ENCODE measurements around the gene RPS17.

Gene RPS17

DNA sequence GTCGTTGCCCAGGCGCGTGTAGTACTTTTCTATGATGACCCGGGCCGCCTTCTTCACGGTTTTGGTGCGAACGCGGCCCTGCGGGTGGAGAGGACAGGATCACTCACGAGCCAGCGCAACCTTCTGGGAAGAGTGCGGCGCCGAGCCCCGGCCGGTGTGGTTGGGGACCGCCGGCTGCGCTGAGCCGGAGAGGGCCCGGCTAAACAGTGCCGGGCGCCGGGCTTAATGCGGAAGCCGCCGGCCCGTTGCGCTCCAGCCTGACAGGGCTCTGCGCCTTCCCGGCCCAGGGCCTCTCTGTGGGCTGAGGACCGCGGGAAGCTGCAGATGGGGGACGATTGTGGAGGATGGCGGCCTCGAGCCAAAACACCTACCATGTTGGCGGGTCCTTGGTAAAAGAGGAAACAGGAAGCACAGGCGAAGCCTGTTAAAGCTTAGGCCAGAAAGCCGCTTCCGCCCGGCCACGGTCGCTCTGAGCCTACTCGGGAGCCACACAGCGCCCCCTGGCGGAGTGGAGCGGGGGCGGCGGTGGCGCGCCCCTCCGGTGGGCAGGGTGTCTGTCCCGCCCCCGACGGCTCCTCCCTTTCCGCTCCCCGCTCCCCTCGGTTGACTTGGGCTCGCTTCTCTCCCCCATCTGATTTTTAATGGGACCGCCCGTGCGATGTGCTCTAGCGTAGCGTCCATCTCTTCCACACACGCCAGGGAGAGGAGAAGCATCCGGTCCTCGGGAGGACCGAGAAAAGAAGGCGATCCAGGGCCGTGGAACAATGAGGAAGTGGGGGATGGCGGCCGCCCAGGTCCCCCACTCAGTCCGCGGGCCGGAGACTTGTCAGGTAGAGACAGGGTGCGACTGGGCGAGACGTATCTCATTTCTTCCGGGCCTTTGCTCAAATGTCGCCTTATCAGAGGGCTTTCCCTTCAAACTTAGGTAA, at the start of gene RPS17:
Gene RPS17, minus strand, starts transcription at position 403 of the 929 bp plus-strand sequence. Its CDS starts 29 bp downstream, at position 374.
- FAIRE-seq: no peak

DNA sequence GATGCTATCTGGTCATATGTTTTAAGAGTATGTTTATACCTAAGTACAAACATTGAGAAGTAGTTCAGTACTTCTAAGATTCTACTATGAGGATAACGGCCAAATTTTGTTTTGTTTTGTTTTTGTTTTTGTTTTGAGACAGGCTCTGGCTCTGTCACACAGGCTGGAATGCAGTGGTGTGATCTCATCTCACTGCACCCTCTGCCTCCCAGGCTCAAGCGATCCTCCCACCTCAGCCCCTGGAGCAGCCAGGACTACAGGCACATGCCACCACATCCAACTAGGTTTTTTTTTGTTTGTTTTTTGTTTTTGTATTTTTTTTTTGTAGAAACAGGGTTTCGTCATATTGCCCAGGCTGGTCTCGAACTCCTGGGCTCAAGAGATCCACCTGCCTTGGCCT, 47.5 kb upstream of the RPS17 start:
- FAIRE-seq: no peak

DNA sequence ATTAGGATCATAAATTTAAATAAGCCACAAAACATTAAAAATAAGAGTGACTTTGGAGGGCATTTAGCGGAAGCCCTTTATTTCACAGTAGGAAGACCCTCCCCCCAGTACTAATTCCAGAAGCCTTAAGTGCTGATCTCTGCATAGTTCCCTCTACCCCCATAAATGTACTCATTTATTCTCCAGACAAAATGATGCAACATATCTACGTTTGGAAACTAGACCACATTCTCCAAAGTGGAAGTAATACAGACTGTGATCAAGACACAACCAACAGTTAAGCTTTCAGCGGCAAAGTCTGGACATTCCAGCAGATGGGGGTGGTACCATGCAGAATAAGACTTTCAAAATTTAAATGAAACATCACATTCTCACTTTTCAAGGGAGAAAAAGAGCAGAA, 44.8 kb upstream of the RPS17 start:
- no peak for FAIRE-seq

DNA sequence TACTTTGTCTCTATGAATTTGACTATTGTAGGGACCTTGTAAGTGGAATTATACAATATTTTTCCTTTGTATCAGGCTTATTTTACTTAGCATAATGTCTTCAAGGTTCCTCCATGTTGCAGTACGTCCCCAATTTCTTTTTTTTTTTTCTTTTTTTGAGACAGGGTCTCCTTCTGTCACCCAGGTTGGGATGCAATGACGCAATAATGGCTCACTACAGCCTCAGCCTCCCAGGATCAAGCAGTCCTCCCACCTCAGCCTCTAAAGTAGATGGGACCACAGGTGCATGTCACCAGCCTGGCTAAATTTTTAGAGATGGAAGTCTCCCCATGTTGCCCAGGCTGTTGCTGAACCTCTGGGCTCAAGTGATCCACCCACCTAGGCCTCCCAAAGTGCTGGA, 40.5 kb upstream of the RPS17 start:
- FAIRE-seq: no peak

DNA sequence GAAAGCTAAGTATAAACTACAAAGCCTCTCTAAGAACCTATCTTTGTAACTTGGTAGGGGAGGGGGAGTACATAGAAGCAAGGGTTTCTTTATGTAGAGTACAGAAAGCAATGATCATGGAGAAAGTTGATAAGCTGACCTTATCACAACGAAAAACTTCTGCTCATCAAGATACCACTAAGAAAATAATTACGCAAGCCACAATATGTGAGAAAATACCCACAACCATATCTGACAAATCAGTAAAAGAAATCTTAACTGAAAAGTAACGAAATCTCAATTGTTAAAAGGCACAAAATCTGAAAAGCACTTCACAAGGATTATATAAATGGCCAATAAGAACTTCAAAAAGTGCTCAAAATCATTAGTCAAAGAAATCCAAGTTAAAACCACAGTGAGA, 35.1 kb upstream of the RPS17 start:
- no peak for FAIRE-seq

DNA sequence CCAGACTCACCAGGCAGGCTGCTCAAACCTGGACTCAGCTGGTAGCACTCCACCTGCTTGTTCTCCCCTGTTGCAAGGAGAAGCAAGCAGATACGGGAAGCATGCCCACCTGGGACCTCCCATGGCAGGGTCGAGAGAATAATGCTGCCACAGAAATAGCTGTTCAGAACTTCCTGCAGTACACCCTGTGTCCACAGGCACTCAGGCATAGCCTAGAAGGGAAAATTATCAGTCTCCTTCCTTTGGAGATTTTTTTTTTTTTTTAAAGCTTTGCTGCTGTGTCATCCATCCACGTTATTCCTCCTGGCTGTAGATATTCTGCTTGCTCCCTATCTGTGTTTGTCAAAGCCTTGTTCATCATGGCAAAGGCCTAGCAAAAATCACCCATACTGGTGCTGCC, 32.7 kb upstream of the RPS17 start:
- FAIRE-seq: no peak

DNA sequence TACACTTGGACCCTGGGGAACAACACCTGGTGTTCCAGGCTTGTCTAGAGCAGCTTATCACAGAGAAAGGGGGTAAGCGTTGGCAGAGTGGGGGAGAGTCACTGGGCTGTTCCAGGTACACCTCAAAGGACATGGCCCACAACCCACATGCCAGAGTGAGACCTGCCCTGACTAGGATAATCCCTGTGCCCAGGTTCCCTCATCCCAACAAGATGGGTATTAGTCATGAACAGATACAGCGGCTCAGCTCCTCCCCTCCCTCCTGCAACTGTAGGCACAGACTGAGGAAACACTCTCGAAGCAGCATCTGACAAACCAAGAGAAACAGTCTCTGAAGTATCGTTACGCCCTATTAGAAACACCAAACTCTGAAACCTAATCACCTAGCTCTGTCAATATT, 32.1 kb upstream of the RPS17 start:
- no peak for FAIRE-seq

DNA sequence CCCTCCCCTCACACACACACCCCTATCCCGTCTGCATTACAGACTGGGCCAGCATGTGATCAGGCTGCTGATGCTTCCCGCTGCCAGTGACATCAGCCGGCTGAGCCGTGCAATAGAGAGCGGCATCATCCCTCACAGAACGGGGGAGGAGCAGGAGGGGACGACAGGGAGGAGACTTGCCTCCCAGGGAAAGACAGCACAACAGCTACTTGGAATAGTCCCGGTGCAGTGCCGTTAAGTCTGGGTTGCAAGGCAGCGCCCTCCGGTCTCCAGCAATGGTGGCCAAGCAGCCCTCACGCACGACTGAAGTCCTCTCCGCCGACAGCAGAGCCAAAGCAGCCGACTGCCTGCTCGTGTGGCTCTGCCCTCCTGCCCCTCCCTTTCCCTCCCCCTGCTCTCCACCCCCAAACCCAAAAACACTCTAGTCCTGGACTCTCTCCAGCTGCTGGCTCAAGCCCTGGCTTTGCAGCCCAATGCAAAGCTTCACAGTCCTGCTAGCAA, 31.5 kb upstream of the RPS17 start:
- no peak for FAIRE-seq

DNA sequence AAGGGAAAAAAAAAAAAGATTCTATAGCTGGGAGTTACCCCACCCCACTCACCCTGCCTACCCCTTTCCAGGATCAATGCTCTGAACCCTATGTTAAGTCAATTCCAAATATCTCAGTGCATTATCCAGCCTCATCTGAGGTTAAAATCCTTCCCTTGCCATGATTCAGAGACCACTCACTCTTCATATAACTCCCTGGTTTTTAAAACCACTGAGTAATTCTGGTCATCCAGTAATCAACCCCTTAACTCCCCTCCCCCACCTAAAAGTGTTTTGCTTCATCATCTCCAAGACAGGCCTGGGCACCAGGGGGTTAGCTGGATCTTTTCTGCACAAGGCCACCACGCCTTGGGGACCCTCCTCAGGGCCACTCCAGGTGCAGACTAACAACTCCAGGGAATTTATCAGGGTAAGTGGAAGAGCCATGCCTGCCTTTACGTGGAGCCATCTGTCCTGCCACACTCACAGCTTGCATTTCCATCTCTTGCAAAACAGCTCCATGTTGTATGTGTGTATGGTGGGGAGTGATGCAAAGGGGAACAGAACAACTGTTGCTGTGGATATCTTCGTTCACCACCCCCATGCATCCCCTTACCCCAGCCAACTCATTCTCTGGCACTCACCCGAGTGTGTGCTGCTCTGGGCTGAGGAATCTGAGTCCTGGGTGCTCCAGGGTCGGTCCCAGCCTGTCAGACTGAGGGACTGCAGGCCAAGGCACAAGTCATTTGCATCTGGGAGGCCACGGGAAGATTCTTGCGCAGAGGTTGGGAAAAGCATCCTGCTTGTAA, 30.7 kb upstream of the RPS17 start:
- FAIRE-seq: no peak

DNA sequence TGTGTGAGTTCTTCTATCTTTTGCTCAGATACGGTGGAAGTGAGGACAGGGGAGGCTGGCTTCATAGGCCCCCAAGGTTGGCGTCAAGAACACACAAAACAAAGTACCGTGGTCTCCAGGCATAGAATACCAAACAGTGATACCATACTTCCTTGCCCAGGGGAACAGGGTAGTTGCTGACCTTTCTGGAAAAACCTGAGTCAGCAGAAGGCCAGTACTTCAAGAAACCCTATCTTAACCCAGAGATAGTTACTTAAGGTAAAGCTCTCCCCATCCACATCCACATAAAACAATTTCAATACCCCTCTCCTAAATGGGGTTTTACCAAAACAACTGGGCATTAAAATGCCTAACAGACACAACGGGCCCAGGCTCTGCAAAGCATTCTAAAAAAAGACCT, 29.6 kb upstream of the RPS17 start:
- FAIRE-seq: no peak

DNA sequence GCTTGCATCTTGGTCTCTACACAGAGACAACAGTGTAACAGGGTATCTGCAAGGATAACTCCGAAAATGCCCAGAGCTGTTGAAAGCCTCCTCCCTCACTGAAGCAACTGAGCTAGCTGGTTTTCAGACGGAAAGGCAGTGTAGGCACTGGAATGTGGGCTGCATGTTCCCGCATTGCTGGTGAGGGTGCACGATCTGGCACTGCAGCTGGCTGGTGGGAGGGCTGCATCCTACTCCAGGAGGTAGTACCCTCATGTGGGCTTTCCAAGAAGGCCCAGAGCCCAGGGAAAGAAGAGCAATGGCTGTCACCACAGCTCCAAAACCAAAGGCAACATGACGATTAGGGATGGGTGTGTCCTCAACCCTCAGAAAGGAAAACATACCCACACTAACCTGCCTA, 28.7 kb upstream of the RPS17 start:
- no peak for FAIRE-seq

DNA sequence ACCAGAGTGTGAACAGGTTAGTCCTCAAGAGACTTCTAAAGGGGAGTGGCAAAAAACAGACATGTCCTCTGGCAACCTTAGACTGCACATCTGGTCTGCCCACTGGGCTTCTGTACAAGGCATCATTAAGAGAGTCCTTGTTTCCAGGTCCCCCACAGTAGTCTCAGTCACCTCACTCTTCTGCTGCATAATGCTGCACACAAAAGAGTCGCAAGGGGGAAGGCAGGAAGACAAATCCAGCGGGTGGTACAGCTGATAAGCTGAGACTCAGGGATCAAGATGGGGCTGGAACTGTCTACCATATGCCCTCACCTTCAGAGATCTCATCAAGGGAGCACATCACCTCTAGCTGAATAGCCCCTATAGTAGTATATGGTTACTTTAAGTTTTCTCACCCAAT, 27.4 kb upstream of the RPS17 start:
- FAIRE-seq: no peak

DNA sequence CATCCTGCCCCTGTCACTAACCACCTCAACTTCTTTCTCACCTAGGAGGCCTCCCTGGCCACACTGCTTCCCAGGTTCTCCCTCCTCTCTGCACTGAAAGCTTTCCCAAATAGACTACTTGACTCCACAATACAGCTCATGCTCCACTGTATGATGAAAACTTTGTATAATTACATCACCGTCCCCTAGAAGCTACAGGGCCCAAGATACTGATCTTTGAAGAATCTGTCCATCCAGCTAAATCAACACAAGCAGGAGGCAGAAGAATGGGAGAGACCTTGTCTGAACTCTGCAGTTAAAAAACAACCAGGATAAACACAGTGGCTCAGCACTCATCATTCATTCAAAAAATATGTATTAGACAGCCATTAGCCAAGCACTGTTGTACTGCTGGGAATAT, 26.4 kb upstream of the RPS17 start:
- no peak for FAIRE-seq

DNA sequence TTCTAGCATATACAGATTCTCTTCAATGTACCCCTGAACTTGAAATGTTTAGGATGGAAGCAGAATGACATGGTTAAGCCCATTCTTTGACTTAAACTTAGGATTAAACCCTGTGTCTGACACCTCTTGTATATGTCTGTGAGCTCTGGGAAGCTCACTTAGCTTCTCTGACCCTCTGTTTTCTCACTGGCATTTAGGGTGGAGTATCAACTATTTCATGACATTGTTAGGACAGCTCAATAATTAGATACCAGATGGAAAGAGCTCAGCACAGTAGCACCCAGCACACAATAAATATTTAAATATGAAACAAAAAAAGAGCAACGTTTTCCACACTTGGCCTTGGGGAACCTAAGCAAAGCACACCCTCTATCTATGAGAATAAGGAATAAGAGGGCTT, 18.2 kb upstream of the RPS17 start:
- no peak for FAIRE-seq

DNA sequence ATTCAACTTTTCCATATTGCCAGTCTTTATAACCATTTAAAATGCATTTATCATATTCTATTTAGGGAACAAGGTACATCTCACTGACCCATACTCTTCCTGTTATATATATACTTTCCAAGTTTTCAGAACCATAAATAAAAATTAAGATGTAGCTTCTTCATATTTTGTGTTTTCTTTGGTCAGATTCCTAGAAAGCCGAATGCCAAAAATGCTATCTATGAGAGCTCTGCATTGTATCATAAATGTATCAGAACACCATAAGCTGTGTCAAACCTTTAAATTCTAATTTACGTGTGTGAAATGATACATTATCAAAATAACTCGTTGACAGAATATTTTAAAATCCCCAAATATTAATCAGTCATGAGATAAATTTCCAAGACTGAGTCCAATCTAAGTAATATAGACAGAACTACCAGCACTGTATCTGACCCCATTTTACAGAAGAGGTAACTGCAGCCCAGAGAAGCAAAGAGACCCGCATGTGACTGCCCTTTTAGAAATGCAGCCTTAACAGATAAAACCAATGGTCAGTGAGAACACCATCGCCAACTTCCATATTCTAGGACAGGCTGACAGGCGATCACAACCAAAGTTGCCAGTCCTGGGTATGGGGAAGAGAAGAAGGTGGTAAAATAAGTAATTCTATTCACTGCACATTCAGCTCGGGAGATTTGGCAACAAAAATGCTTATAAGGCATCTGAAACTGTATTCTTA, 16.2 kb upstream of the RPS17 start:
- no peak for FAIRE-seq

DNA sequence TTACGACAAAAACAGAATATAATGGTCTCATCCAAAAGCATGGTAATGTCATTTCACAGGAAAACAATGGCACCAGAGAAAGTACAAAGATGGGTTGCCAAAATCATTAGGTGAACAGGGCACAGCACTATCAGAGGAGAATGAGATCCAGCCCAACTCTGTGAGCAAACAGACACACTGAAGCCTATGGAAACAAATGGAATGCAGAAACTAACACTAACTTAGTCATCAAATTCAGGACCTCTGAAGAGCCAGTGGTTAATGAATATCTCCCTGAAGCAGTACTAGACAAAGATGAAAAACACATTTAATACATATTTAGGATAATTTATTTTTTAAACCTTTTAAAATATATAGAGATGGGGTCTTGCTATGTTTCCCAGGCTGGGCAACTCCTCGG, 14.6 kb upstream of the RPS17 start:
- FAIRE-seq: no peak

DNA sequence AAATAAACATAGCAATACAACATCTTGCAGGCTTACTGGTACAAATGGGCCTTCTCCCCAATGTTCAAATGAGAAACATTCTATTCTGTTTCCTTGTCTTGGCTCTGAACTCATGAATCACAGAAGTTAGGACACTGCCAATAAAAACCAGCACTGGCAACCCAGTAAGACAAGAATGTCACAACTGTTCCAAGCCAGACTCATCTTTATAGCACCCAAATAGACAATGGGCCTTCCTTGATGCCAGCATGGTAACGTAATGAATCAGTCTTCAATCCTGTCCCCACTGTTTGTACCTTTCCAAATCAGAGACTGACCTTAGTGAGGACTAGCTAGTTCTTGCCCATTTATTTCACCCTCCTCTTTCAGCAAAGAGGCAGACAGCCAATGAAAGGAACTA, 14.1 kb upstream of the RPS17 start:
- FAIRE-seq: no peak

DNA sequence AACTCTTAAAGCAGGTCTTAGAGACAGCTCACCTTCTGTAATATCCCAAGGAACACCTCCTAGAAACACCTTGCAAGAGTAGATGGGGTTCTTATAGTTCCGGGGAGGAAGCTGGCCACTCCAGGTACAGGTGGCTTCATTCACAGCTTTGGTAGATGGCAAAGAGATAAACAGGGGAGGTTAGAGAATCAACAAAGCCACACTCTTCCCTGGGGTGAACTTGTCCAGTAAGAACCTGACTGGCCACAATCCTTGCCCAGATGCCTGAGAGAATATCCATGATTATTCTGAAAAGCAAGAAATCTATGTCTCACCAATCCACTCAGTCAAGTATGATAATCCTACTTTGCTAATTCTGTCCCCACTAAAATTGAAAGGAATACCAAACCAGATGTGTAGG, 13.6 kb upstream of the RPS17 start:
- no peak for FAIRE-seq

DNA sequence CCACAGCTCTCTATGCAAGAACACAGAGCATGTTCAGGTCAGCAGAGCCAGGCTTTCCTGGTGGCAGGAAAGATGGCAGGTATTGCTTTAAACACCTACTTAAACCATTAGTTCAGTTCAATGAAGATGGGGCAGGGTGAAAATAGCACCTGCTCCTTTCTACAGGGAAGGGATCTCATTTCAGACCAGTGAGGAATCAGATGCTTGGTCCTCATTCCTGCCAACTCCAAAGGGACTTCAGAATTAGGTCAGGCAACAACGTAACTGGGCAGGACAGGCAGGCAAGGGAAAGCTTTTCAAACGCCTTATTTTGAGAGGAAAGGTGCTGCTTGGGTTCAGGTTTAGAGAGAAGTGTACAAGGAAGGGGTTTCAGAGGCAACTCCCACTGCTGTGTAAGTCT, 12.6 kb upstream of the RPS17 start:
- no peak for FAIRE-seq

DNA sequence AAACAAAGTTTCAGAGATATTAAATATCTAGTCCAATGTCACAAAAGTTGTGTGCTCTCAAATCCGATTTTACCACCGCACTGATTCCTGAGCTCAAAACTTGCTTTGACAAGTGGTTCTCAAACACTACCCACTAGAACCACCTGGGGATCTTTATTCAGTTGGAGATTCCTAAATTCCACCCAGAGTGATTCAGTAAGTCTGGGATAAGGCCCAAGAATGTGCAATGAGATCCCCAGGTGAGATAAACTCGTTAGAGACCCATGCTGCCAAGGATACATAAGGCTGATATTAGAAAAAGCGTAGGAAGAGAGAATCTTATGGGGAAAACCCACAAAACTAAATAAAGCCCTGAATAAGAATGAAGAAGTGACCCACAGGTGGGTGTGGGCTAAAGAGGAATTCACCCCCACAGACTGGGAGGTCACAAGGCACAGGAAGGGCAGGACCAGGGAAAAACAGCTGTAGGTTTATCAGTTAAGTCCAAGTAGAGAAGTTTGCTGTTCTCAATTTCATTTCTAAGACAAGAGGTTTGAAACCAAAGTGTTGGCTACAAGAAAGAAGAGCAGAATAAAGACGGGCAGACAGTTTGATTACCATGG, 11.5 kb upstream of the RPS17 start:
- FAIRE-seq: no peak

DNA sequence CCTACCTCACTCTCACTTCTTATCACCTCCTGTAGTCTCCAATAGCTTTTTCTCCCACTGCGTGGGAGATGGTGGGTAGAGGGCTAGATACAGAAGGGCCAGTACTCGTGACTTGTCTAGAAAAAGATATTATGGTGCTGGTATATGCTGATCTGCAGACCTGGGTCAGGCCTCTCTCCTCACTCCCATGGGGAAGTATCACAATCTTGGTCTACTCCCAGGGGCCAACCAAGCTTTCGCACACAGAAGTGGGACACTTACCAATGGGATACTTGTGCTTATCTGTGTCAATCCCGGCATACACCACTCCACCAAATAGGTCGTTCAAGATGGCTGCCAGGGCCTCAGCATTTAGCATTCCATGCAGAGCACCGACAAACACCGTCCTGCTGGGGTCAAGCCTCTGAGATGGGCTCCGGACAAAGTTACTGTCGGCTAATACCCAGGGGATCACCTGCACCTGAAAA, 9.0 kb upstream of the RPS17 start:
- FAIRE-seq: no peak

DNA sequence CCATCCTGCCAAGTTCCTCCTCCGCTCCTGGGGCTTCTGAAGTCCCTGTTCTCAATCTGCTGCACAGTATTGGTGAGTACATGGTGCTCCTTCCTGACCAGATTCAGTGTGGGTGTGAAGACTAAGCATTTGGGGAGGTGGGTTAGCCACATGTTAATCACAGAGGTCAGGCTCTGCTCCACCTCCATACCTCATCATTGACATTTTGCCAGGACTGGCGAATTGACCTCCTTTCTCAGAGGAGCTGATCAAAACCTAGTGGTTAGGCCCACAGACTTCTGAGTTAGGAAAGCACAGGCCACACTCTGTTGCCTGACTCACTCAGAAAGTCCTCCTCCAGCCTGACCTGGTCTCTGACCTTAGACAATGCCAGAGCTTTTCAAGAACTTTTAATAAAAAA, 8.4 kb upstream of the RPS17 start:
- no peak for FAIRE-seq

DNA sequence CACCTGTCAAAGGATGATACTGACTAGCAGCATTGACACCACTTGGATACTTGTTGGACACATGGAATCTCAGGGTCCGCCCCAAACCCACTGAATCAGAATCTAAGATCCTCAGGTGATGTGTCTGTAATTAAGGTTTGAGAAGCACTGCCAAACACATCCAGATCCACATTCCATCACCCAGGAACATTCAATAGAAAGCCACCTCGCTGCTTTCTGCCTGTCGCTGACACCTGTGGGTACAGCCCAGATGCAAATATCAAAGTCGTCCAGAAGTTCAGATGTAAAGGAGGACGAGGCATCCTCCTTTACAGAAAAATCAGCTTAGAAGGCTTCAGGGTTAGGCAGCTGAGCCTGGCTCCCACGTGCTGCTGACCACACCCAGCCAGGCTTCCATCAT, 5.2 kb upstream of the RPS17 start:
- no peak for FAIRE-seq

All from A204.1 (cell line).